GM12878 (cell line): ENCODE measurements around the gene CSTPP1. TPM values are rescaled to one million over a fixed set of nuclear protein-coding genes. Genes with fewer than 3 reads are reported as not detected.

Experiments
- ATAC-seq: fragments of 200-7000 bp; cut with Tn5 transposase; 3 replicates; pipeline ENCODE4 v1.9.1; 2020; ENCODE audit warnings: mild to moderate bottlenecking, moderate library complexity
- BruUV-seq: library from RNA; stranded (reverse); fragments of 400-500 nt; replicated peaks from 2 replicates; lab custom pipeline; 2021; lab: Mats Ljungman, UMichigan
- CTCF ChIA-PET: fragments of 300-600 bp; sonication (Branson Sonifier 250); formaldehyde crosslinking; extraction: SDS; loops from one replicate; lab custom pipeline; 2021; ENCODE audit warnings: inconsistent platforms; lab: Yijun Ruan, JAX
- POLR2A ChIA-PET: fragments of 350-600 bp; formaldehyde crosslinking; extraction: SDS; loops from one replicate; lab custom pipeline; 2021; ENCODE audit warnings: inconsistent platforms; lab: Charles Lee
- RAD21 ChIA-PET: fragments of 300-600 bp; sonication (Branson Sonifier 250); formaldehyde crosslinking; loops from one replicate; lab custom pipeline; 2023; ENCODE audit warnings: antibody characterized with exemption; ENCODE audit not compliant: unreplicated experiment; lab: Charles Lee
- SMC1A ChIA-PET: fragments of 300-600 bp; sonication (Branson Sonifier 250); formaldehyde crosslinking; loops from one replicate; lab custom pipeline; 2023; ENCODE audit not compliant: unreplicated experiment, uncharacterized antibody; lab: Charles Lee
- DNase-seq: peaks from one replicate; pipeline ENCODE4 v3.0.0-alpha.2; 2011; ENCODE audit warnings: low read depth, low spot score
- FAIRE-seq: peaks from 3 replicates; lab custom pipeline; 2011; peaks lifted over from hg19 to GRCh38; lab: Jason Lieb, UNC
- H2AFZ ChIP-seq: 2 replicates; pipeline ENCODE4 v1.6.0; 2011; ENCODE audit warnings: low read depth, low read length, control low read depth; ENCODE audit not compliant: control insufficient read depth
- H3K27ac ChIP-seq: 2 replicates; pipeline ENCODE4 v1.5.1; 2011; ENCODE audit warnings: control low read depth; ENCODE audit not compliant: control insufficient read depth, insufficient read depth
- H3K27me3 ChIP-seq, 2 experiments: replicated peaks in 1 of 2; 2 replicates each; pipeline versions ENCODE4 v1.6.0 to v1.6.1; 2011; ENCODE audit warnings: low read length in 1 of 2; ENCODE audit not compliant: control insufficient read depth in 2 of 2, insufficient read depth in 2 of 2
- H3K36me3 ChIP-seq, 2 experiments: 2 replicates each; pipeline ENCODE4 v1.5.1; 2011; ENCODE audit warnings: low read length in 1 of 2; ENCODE audit not compliant: control insufficient read depth in 2 of 2, insufficient read depth in 2 of 2
- H3K4me1 ChIP-seq: 2 replicates; pipeline ENCODE4 v1.6.1; 2011; ENCODE audit warnings: mild to moderate bottlenecking, low read length, moderate library complexity, mixed read lengths; ENCODE audit not compliant: control insufficient read depth, insufficient read depth
- H3K4me2 ChIP-seq: 2 replicates; pipeline ENCODE4 v1.6.0; 2011; ENCODE audit warnings: control low read depth; ENCODE audit not compliant: control insufficient read depth, insufficient read depth
- H3K4me3 ChIP-seq: fragments of 200-600 bp; sonication (generic); 2 replicates; pipeline ENCODE4 v1.5.1; 2016
- H3K79me2 ChIP-seq: 2 replicates; pipeline ENCODE4 v1.6.0; 2011; ENCODE audit warnings: low read length; ENCODE audit not compliant: control insufficient read depth, insufficient read depth
- H3K9ac ChIP-seq: 2 replicates; pipeline ENCODE4 v1.8.0; 2011; ENCODE audit warnings: low read length, control low read depth, mixed read lengths; ENCODE audit not compliant: control insufficient read depth, insufficient read depth
- H3K9me3 ChIP-seq: replicated peaks from 3 replicates; pipeline ENCODE4 v1.5.1; 2011; ENCODE audit warnings: mild to moderate bottlenecking, low read length; ENCODE audit not compliant: control insufficient read depth, insufficient read depth
- H4K20me1 ChIP-seq: 2 replicates; pipeline ENCODE4 v1.6.0; 2011; ENCODE audit not compliant: control insufficient read depth, insufficient read depth
- BCLAF1 ChIP-seq: fragments of 450-650 bp; IDR thresholded peaks from 2 replicates; pipeline ENCODE4 v1.6.1; 2017; ENCODE audit warnings: antibody characterized with exemption, mild to moderate bottlenecking, moderate library complexity
- CBX5 ChIP-seq: sonication (generic); IDR thresholded peaks from 2 replicates; pipeline ENCODE4 v1.6.1; 2016; ENCODE audit warnings: low read depth, moderate library complexity, mild to moderate bottlenecking, inconsistent platforms
- CEBPB ChIP-seq, 2 experiments: fragments of 150-350 bp in 1 of 2; IDR thresholded peaks; 2 replicates each; pipeline ENCODE4 v1.6.1; 2012 to 2014; ENCODE audit warnings: low read depth in 2 of 2, low read length in 2 of 2, borderline replicate concordance in 1 of 2, inconsistent platforms in 1 of 2
- DPF2 ChIP-seq: fragments of 450-650 bp; IDR thresholded peaks from 2 replicates; pipeline ENCODE4 v1.6.1; 2017; ENCODE audit warnings: mild to moderate bottlenecking
- HDAC6 ChIP-seq: fragments of 200-600 bp; sonication (generic); IDR thresholded peaks from one replicate; pipeline ENCODE4 v1.8.0; 2017; ENCODE audit warnings: antibody characterized with exemption; ENCODE audit not compliant: unreplicated experiment
- HDGF ChIP-seq: fragments of 450-650 bp; IDR thresholded peaks from 2 replicates; pipeline ENCODE4 v1.6.1; 2016; ENCODE audit warnings: antibody characterized with exemption
- IRF3 ChIP-seq: fragments of 450-650 bp; IDR thresholded peaks from 2 replicates; pipeline ENCODE4 v1.6.1; 2014; ENCODE audit warnings: mild to moderate bottlenecking
- KDM1A ChIP-seq: fragments of 200-600 bp; sonication (generic); IDR thresholded peaks from 2 replicates; pipeline ENCODE4 v1.6.1; 2016; ENCODE audit warnings: borderline replicate concordance
- RAD51 ChIP-seq: fragments of 450-650 bp; IDR thresholded peaks from 2 replicates; pipeline ENCODE4 v1.6.1; 2016; ENCODE audit warnings: moderate library complexity, mild to moderate bottlenecking, inconsistent platforms
- SIX5 ChIP-seq: IDR thresholded peaks from 2 replicates; pipeline ENCODE4 v1.6.1; 2011; ENCODE audit warnings: mild to moderate bottlenecking, low read depth, low read length, moderate library complexity; ENCODE audit not compliant: severe bottlenecking
- SREBF1 ChIP-seq: IDR thresholded peaks from 2 replicates; pipeline ENCODE4 v1.6.1; 2012; ENCODE audit warnings: mild to moderate bottlenecking, low read length
- SRF ChIP-seq, 2 experiments: IDR thresholded peaks; 2 replicates each; pipeline ENCODE4 v1.6.1; 2011; ENCODE audit warnings: low read depth in 2 of 2, low read length in 2 of 2, mild to moderate bottlenecking in 1 of 2, moderate library complexity in 1 of 2
- ZNF274 ChIP-seq: IDR thresholded peaks from one replicate; pipeline ENCODE4 v1.8.0; 2011; ENCODE audit not compliant: insufficient read length, insufficient read depth
- WGBS: methylation state at CpG from one replicate; pipeline ENCODE4 v1.1.6; 2016; ENCODE audit warnings: low lambda C conversion rate; ENCODE audit not compliant: insufficient replicate concordance, insufficient coverage; ENCODE audit errors: missing lambda C conversion rate; 5-methylcytosine and 5-hydroxymethylcytosine counted together
- in situ Hi-C: fragments of 300-500 bp; cut with MboI; formaldehyde crosslinking; loops from 9 replicates; pipeline ENCODE4 v1.14.3; 2018; ENCODE audit warnings: mixed read lengths
- intact Hi-C: fragments of 100-400 bp; cut with micrococcal nuclease; formaldehyde crosslinking; loops from one replicate; pipeline ENCODE4 v1.14.2; 2022; ENCODE audit not compliant: unreplicated experiment
- polyA plus RNA-seq, 11 experiments: library from polyadenylated mRNA; depleted of rRNA in 4 of 11; unstranded in 6 of 11; stranded (reverse) in 5 of 11; fragments of >200 nt; fragmentation: Nextera tagmentation in 4 of 11; fragmentation: Illumina TruSeq in 1 of 11; extraction: Ambion mirVana in 4 of 11; extraction: Trizol in 1 of 11; gene quantifications; 1 replicate in 1 of 11; 2 replicates in 10 of 11; pipeline versions ENCODE4 v1.2.1 to v1.2.3, GENCODE V29; 2011 to 2016; ENCODE audit warnings: inconsistent platforms in 2 of 11, missing spikeins in 2 of 11, low read depth in 1 of 11
- total RNA-seq, 4 experiments: library from RNA; depleted of rRNA in 3 of 4; stranded (reverse); fragments of >200 nt in 3 of 4; fragmentation: Illumina TruSeq in 1 of 4; extraction: Trizol in 1 of 4; gene quantifications; 2 replicates each; pipeline versions ENCODE4 v1.2.1 to v1.2.3, GENCODE V29; 2013 to 2021
- TF ChIP-seq, protein P1 (sequence below): fragments of 450-650 bp; IDR thresholded peaks from 2 replicates; pipeline ENCODE4 v1.6.1; 2017; ENCODE audit warnings: borderline replicate concordance
- TF ChIP-seq, protein P2 (sequence below): IDR thresholded peaks from 2 replicates; pipeline ENCODE4 v1.6.1; 2012; ENCODE audit warnings: low read depth, low read length, improper control_type of control experiment

Gene CSTPP1
- total and polyA plus RNA-seq, 10 of the 15 experiments (the other 5 are each of a cell fraction or from before 2014, with no cell fraction given): 7.1 to 23.4 (median 17.5) TPM

DNA sequence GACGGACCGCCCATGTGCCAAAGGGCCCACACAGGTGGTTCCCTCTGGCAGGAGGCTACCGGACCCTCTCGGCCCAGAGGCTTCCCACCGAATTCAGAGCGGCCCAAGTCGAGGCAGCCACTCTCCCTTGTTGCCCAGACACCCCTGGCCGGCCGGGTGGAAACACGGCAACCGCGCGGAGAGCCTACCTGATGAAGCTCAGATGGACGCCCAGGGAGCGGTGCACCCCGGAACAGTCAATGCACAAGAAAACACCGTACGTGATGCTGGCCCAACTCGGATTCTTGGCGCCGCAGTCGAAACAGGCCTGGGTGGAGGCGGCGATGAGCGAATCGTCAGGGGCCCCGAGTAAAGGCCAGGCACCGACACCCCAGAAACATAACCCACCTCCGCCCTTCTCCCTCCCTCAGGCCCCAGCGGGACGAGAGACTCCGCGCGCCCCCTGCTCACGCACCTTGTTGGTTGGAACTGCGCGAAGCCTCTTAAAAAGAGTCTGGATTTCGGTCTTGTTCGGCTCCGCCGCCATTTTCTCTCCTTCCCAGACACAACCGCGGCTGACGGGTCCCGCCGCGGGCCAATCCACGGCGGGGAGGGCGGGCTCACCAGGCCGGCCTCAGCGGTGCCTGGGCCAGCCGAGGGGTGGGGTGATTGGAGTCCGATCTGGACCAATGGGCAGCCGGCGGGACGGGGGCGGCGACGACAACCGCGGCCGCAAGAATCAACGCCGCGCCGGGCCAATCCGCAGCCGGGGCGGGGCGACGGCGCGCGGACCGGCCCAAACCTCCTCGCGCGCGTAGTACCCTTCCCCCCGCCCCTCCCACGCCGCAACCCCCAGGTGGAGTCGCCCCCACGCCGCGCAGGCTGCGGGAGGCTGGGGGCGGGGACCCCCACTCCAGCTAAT is 240.0 kb downstream of the CSTPP1 start, which contains the start of gene ARFGAP2:
ARFGAP2 (minus strand) TSS at position 552 of the 901 bp plus-strand sequence; CDS start at position 526, 26 bp downstream.
- RAD21 ChIA-PET: interaction anchor here (1.4 to 3.7 kb wide), 3 partner anchors 38 to 676 kb away, joined by 3 to 29 read pairs (median 3); partner anchors contain the start of gene DDB2
- in situ Hi-C loops: loop anchor here (5.0 kb wide), 1 partner anchor 246 kb away; no protein-coding TSS in a partner anchor
- TF ChIP-seq CBX5 (no peak), DPF2 (no peak), RAD51 (no peak), ZNF274 (no peak), KDM1A (no peak), HDGF (no peak), SREBF1 (no peak; the same call in 1 of the 2 replicates), CEBPB (IDR thresholded peaks at IDR 0.05; ENCODE audit: borderline replicate concordance in 1 of 2, low read depth in 2 of 2, low read length in 2 of 2) (no peak), BCLAF1 (no peak), IRF3 (peak; percentile 67), HDAC6 (no peak), SRF (IDR thresholded peaks at IDR 0.05; ENCODE audit: low read depth in 2 of 2, low read length in 2 of 2) (no peak), SIX5 (peak; percentile 24)
- TF ChIP-seq, protein P1, sequence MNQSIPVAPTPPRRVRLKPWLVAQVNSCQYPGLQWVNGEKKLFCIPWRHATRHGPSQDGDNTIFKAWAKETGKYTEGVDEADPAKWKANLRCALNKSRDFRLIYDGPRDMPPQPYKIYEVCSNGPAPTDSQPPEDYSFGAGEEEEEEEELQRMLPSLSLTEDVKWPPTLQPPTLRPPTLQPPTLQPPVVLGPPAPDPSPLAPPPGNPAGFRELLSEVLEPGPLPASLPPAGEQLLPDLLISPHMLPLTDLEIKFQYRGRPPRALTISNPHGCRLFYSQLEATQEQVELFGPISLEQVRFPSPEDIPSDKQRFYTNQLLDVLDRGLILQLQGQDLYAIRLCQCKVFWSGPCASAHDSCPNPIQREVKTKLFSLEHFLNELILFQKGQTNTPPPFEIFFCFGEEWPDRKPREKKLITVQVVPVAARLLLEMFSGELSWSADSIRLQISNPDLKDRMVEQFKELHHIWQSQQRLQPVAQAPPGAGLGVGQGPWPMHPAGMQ: no peak
- TF ChIP-seq, protein P2, sequence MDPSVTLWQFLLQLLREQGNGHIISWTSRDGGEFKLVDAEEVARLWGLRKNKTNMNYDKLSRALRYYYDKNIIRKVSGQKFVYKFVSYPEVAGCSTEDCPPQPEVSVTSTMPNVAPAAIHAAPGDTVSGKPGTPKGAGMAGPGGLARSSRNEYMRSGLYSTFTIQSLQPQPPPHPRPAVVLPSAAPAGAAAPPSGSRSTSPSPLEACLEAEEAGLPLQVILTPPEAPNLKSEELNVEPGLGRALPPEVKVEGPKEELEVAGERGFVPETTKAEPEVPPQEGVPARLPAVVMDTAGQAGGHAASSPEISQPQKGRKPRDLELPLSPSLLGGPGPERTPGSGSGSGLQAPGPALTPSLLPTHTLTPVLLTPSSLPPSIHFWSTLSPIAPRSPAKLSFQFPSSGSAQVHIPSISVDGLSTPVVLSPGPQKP: no peak

More for the DNA sequence above, 240.0 kb downstream of the CSTPP1 start, which contains the start of gene ARFGAP2:
- Histone ChIP-seq H3K27ac (peak within 1 kb of the TSS; percentile 90), H3K4me2 (peak within 1 kb of the TSS; percentile 93), H4K20me1 (no peaks in the 10 kb centered on the region; the same call in 1 of the 2 replicates), H3K4me1 (peaks cover 14% of the 10 kb centered on the region), H3K36me3 (peaks cover 6 to 13% of the 10 kb centered on the region in 2 experiments; a peak in 3 of 4 replicates), H2AFZ (peak within 1 kb of the TSS; percentile 94), H3K27me3 (no peaks in the 10 kb centered on the region), H3K9me3 (no peaks in the 10 kb centered on the region), H3K9ac (peak within 1 kb of the TSS; percentile 96), H3K4me3 (peak within 1 kb of the TSS; percentile 93), H3K79me2 (peaks cover 32% of the 10 kb centered on the region)
- DNase-seq (peak; percentile 73), ATAC-seq (peak; percentile 97), FAIRE-seq (peak; percentile 96)
- intact Hi-C loops: loop anchor here (1.0 to 10.0 kb wide), 9 partner anchors 38 to 668 kb away; partner anchors contain the start of genes ACP2, DDB2, NUP160 and PSMC3
- SMC1A ChIA-PET: interaction anchor here (1.0 to 5.1 kb wide), 4 partner anchors 39 to 167 kb away, joined by 3 to 35 read pairs (median 4); partner anchors contain the start of gene DDB2
- BruUV-seq: TSS peak; percentile 73
- POLR2A ChIA-PET: interaction anchor here (0.6 to 1.7 kb wide), 3 partner anchors 38 to 173 kb away, joined by 3 to 6 read pairs (median 4); partner anchors contain the start of gene DDB2
- WGBS: under 1% methylated on average over 79 of the region's 89 CpGs
- CTCF ChIA-PET: interaction anchor here (0.7 to 6.6 kb wide), 9 partner anchors 11 to 678 kb away, joined by 3 to 88 read pairs (median 9); partner anchors contain the start of genes ACP2, PACSIN3 and SLC39A13
